HepG2 (cell line): ENCODE measurements around the gene VEGFB. TPM values are rescaled to one million over a fixed set of nuclear protein-coding genes. Genes with fewer than 3 reads are reported as not detected.

Experiments used
- ATF1 ChIP-seq: IDR thresholded peaks from 2 replicates; pipeline ENCODE4 v1.6.1; 2016; ENCODE audit warnings: mild to moderate bottlenecking, control low read depth
- BCL6 ChIP-seq: IDR thresholded peaks from 2 replicates; pipeline ENCODE4 v1.6.1; 2016; ENCODE audit warnings: missing genetic modification reagents, missing compliant biosample characterization
- BORCS8-MEF2B ChIP-seq: sonication (generic); formaldehyde crosslinking; IDR thresholded peaks from 2 replicates; pipeline ENCODE4 v1.8.0; 2022; ENCODE audit warnings: mild to moderate bottlenecking, missing genetic modification reagents
- CAMTA2 ChIP-seq: sonication (generic); formaldehyde crosslinking; IDR thresholded peaks from 2 replicates; pipeline ENCODE4 v1.4.0; 2020; ENCODE audit warnings: mild to moderate bottlenecking, missing genetic modification reagents, borderline replicate concordance
- ELF3 ChIP-seq: IDR thresholded peaks from 2 replicates; pipeline ENCODE4 v1.6.1; 2016; ENCODE audit warnings: missing genetic modification reagents, missing compliant biosample characterization
- GTF3A ChIP-seq: sonication (generic); formaldehyde crosslinking; conservative IDR thresholded peaks from 2 replicates; pipeline ENCODE4 v1.4.0; 2020; ENCODE audit warnings: mild to moderate bottlenecking, missing genetic modification reagents
- HOXA5 ChIP-seq: sonication (generic); formaldehyde crosslinking; IDR thresholded peaks from 2 replicates; pipeline ENCODE4 v1.4.0; 2020; ENCODE audit warnings: missing genetic modification reagents
- JUND ChIP-seq: sonication (generic); formaldehyde crosslinking; IDR thresholded peaks from 2 replicates; pipeline ENCODE4 v1.8.0; 2022; ENCODE audit warnings: mild to moderate bottlenecking, missing genetic modification reagents
- MIXL1 ChIP-seq: IDR thresholded peaks from 2 replicates; pipeline ENCODE4 v1.6.1; 2016
- ZBTB7B ChIP-seq: sonication (generic); formaldehyde crosslinking; IDR thresholded peaks from 2 replicates; pipeline ENCODE4 v1.4.0; 2020; ENCODE audit warnings: missing genetic modification reagents
- ZBTB8A ChIP-seq: sonication (generic); formaldehyde crosslinking; IDR thresholded peaks from 2 replicates; pipeline ENCODE4 v1.4.0; 2020; ENCODE audit warnings: mild to moderate bottlenecking, low read depth, missing genetic modification reagents, borderline replicate concordance
- ZNF329 ChIP-seq: sonication (generic); formaldehyde crosslinking; IDR thresholded peaks from 2 replicates; pipeline ENCODE4 v1.9.0; 2021; ENCODE audit warnings: low read depth, mild to moderate bottlenecking, missing genetic modification reagents
- ZNF709 ChIP-seq: sonication (generic); formaldehyde crosslinking; IDR thresholded peaks from 2 replicates; pipeline ENCODE4 v1.5.0; 2020; ENCODE audit warnings: mild to moderate bottlenecking, missing genetic modification reagents
- ZSCAN30 ChIP-seq: sonication (generic); formaldehyde crosslinking; IDR thresholded peaks from 2 replicates; pipeline ENCODE4 v1.5.0; 2020; ENCODE audit warnings: mild to moderate bottlenecking, missing genetic modification reagents
- polyA plus RNA-seq, 8 experiments: library from polyadenylated mRNA; depleted of rRNA in 3 of 8; stranded (reverse) in 7 of 8; unstranded in 1 of 8; fragments of >200 nt; fragmentation: Illumina TruSeq in 4 of 8; extraction: Trizol in 4 of 8; gene quantifications; 2 replicates each; pipeline versions ENCODE4 v1.2.1 to v1.2.3, GENCODE V29; 2011 to 2016; ENCODE audit warnings: low read depth in 4 of 8, missing spikeins in 1 of 8, mixed read lengths in 1 of 8; ENCODE audit not compliant: insufficient read depth in 1 of 8
- total RNA-seq, 5 experiments: library from RNA; depleted of rRNA; stranded (reverse); fragments of >200 nt; fragmentation: Illumina TruSeq; extraction: Trizol; gene quantifications; 2 replicates each; pipeline ENCODE4 v1.2.3, GENCODE V29; 2016; ENCODE audit warnings: low read depth in 1 of 5
- TF ChIP-seq, protein P1 (sequence below): sonication (generic); formaldehyde crosslinking; IDR thresholded peaks from 2 replicates; pipeline ENCODE4 v1.5.1; 2020; ENCODE audit warnings: missing genetic modification reagents, mild to moderate bottlenecking, borderline replicate concordance
- TF ChIP-seq, protein P2 (sequence below), 2 experiments: sonication (generic) in 1 of 2; formaldehyde crosslinking in 1 of 2; IDR thresholded peaks; 2 replicates each; pipeline versions ENCODE4 v1.5.1 to v1.6.1; 2011 to 2020; ENCODE audit warnings: borderline replicate concordance in 1 of 2, low read depth in 1 of 2, low read length in 1 of 2, mild to moderate bottlenecking in 1 of 2, missing genetic modification reagents in 1 of 2, moderate library complexity in 1 of 2
- TF ChIP-seq, protein P3 (sequence below): sonication (generic); formaldehyde crosslinking; conservative IDR thresholded peaks from 2 replicates; pipeline ENCODE4 v1.5.0; 2020; ENCODE audit warnings: missing genetic modification reagents
- TF ChIP-seq, protein P4 (sequence below): sonication (generic); formaldehyde crosslinking; conservative IDR thresholded peaks from 2 replicates; pipeline ENCODE4 v1.4.0; 2020; ENCODE audit warnings: missing genetic modification reagents
- TF ChIP-seq, protein P5 (sequence below): IDR thresholded peaks from 2 replicates; pipeline ENCODE4 v1.6.1; 2016; ENCODE audit warnings: low read depth, control low read depth

VEGFB gene
- total and polyA plus RNA-seq, 2 of the 13 experiments (the other 11 are each of a cell fraction or from before 2014, with no cell fraction given): 9.0 to 11.3 TPM

DNA sequence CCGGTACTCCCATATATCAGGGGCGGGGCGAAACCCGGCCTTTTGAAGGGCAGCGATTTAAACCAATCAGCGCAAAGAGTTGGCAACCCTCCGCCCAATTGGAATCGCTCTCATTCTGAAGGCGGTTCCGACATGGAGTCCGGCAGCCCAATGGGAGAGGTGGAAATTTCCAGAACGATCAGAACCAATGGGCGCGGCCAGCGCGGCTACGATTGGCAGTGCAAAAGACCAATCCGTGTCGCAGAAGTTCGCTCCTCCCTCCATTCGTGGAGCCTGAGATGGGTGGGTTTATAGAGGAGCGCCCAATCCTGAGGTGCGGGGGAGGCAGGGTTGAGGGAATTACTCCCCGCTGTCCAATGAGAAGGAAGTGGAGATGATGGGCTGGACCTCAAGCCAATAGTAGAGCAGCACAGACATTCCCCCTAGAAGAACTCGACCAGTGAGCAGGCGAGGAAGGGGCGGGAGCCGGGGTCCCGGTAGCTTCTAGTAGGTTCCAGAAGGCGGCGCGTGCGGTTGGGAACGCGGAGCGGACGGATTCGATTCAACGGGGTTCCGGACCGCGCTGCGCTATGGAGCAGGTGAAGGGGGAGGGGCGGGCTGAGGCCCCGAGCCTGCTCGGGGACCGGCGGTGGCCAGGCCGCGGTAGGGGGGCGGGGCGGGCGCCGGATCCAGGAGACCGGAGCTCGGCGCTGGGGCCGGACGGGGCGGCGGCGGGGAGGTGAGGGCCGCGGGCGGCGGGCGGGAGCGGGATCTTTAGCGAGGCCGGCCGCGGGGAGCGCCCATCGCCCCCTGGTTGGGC lies 48.5 kb upstream of the VEGFB start, which contains the start of gene STIP1 (continued):
- TF ChIP-seq BCL6 (CRISPR knock-in tag) (no peak), JUND (CRISPR knock-in tag) (no peak), HOXA5 (CRISPR knock-in tag) (peak; percentile 31), ELF3 (CRISPR knock-in tag) (peak; percentile 45; the same call in 1 of the 2 replicates), CAMTA2 (CRISPR knock-in tag) (no peak), MIXL1 (CRISPR knock-in tag) (no peak), BORCS8-MEF2B (no peak), ZNF329 (no peak), ZSCAN30 (CRISPR knock-in tag) (no peak), ZBTB7B (no peak; the same call in 1 of the 2 replicates), ZBTB8A (CRISPR knock-in tag) (no peak), GTF3A (CRISPR knock-in tag) (no peak), ZNF709 (CRISPR knock-in tag) (no peak), ATF1 (CRISPR knock-in tag) (no peak; the same call in none of the 2 replicates)
- TF ChIP-seq, protein P1, sequence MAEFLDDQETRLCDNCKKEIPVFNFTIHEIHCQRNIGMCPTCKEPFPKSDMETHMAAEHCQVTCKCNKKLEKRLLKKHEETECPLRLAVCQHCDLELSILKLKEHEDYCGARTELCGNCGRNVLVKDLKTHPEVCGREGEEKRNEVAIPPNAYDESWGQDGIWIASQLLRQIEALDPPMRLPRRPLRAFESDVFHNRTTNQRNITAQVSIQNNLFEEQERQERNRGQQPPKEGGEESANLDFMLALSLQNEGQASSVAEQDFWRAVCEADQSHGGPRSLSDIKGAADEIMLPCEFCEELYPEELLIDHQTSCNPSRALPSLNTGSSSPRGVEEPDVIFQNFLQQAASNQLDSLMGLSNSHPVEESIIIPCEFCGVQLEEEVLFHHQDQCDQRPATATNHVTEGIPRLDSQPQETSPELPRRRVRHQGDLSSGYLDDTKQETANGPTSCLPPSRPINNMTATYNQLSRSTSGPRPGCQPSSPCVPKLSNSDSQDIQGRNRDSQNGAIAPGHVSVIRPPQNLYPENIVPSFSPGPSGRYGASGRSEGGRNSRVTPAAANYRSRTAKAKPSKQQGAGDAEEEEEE (CRISPR knock-in tag): no peak
- TF ChIP-seq, protein P2, sequence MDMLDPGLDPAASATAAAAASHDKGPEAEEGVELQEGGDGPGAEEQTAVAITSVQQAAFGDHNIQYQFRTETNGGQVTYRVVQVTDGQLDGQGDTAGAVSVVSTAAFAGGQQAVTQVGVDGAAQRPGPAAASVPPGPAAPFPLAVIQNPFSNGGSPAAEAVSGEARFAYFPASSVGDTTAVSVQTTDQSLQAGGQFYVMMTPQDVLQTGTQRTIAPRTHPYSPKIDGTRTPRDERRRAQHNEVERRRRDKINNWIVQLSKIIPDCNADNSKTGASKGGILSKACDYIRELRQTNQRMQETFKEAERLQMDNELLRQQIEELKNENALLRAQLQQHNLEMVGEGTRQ (IDR thresholded peaks at IDR 0.05; ENCODE audit: low read depth, low read length): no peak
- TF ChIP-seq, protein P2 (CRISPR knock-in tag; IDR thresholded peaks at IDR 0.05; ENCODE audit: borderline replicate concordance): no peak
- TF ChIP-seq, protein P3, sequence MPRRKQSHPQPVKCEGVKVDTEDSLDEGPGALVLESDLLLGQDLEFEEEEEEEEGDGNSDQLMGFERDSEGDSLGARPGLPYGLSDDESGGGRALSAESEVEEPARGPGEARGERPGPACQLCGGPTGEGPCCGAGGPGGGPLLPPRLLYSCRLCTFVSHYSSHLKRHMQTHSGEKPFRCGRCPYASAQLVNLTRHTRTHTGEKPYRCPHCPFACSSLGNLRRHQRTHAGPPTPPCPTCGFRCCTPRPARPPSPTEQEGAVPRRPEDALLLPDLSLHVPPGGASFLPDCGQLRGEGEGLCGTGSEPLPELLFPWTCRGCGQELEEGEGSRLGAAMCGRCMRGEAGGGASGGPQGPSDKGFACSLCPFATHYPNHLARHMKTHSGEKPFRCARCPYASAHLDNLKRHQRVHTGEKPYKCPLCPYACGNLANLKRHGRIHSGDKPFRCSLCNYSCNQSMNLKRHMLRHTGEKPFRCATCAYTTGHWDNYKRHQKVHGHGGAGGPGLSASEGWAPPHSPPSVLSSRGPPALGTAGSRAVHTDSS (CRISPR knock-in tag): no peak
- TF ChIP-seq, protein P4, sequence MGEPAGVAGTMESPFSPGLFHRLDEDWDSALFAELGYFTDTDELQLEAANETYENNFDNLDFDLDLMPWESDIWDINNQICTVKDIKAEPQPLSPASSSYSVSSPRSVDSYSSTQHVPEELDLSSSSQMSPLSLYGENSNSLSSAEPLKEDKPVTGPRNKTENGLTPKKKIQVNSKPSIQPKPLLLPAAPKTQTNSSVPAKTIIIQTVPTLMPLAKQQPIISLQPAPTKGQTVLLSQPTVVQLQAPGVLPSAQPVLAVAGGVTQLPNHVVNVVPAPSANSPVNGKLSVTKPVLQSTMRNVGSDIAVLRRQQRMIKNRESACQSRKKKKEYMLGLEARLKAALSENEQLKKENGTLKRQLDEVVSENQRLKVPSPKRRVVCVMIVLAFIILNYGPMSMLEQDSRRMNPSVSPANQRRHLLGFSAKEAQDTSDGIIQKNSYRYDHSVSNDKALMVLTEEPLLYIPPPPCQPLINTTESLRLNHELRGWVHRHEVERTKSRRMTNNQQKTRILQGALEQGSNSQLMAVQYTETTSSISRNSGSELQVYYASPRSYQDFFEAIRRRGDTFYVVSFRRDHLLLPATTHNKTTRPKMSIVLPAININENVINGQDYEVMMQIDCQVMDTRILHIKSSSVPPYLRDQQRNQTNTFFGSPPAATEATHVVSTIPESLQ: no peak
- TF ChIP-seq, protein P5, sequence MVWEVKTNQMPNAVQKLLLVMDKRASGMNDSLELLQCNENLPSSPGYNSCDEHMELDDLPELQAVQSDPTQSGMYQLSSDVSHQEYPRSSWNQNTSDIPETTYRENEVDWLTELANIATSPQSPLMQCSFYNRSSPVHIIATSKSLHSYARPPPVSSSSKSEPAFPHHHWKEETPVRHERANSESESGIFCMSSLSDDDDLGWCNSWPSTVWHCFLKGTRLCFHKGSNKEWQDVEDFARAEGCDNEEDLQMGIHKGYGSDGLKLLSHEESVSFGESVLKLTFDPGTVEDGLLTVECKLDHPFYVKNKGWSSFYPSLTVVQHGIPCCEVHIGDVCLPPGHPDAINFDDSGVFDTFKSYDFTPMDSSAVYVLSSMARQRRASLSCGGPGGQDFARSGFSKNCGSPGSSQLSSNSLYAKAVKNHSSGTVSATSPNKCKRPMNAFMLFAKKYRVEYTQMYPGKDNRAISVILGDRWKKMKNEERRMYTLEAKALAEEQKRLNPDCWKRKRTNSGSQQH (CRISPR knock-in tag): no peak
